PC-9 (cell line): ENCODE measurements around the gene EGFR. TPM values are rescaled to one million over a fixed set of nuclear protein-coding genes. Genes with fewer than 3 reads are reported as not detected.

ENCODE experiments used
- BruUV-seq: library from RNA; stranded (reverse); fragments of 400-500 nt; replicated peaks from 2 replicates; lab custom pipeline; 2021; lab: Mats Ljungman, UMichigan
- CTCF ChIA-PET: fragments of 300-600 bp; sonication (Branson Sonifier 250); formaldehyde crosslinking; loops from one replicate; lab custom pipeline; 2022; ENCODE audit warnings: antibody characterized with exemption; lab: Charles Lee
- POLR2A ChIA-PET: fragments of 300-600 bp; sonication (Branson Sonifier 250); formaldehyde crosslinking; loops from one replicate; lab custom pipeline; 2022; ENCODE audit warnings: antibody characterized with exemption; ENCODE audit not compliant: unreplicated experiment; lab: Charles Lee
- DNase-seq, 2 experiments: peaks; one replicate each; pipeline versions ENCODE4 v3.0.0 to v3.0.0-alpha.2; 2015 to 2022; ENCODE audit warnings: mixed read lengths in 1 of 2
- H2AFZ ChIP-seq: fragments of 200-600 bp; sonication (generic); 2 replicates; pipeline ENCODE4 v1.8.1; 2017; ENCODE audit warnings: antibody characterized with exemption
- H3F3A ChIP-seq: fragments of 200-600 bp; sonication (generic); 2 replicates; pipeline ENCODE4 v1.8.1; 2017; ENCODE audit warnings: antibody characterized with exemption, mild to moderate bottlenecking, low read depth; ENCODE audit not compliant: insufficient read depth
- H3K27ac ChIP-seq: fragments of 200-600 bp; sonication (generic); 2 replicates; pipeline ENCODE4 v1.6.1; 2016; ENCODE audit warnings: mixed run types
- H3K27me3 ChIP-seq: fragments of 200-600 bp; sonication (generic); 2 replicates; pipeline ENCODE4 v1.6.1; 2016; ENCODE audit warnings: low read depth, mixed run types; ENCODE audit not compliant: insufficient read depth
- H3K36me3 ChIP-seq: fragments of 200-600 bp; sonication (generic); 2 replicates; pipeline ENCODE4 v1.6.1; 2016; ENCODE audit warnings: low read depth, mixed run types
- H3K4me1 ChIP-seq: fragments of 200-600 bp; sonication (generic); replicated peaks from 2 replicates; pipeline ENCODE4 v1.6.1; 2016; ENCODE audit warnings: mixed run types; ENCODE audit not compliant: insufficient read depth
- H3K4me2 ChIP-seq: fragments of 200-600 bp; sonication (generic); 2 replicates; pipeline ENCODE4 v1.6.1; 2017; ENCODE audit warnings: mixed run types
- H3K4me3 ChIP-seq: fragments of 200-600 bp; sonication (generic); 2 replicates; pipeline ENCODE4 v1.6.1; 2016; ENCODE audit warnings: mixed run types
- H3K79me2 ChIP-seq: fragments of 200-600 bp; sonication (generic); 2 replicates; pipeline ENCODE4 v1.6.1; 2017; ENCODE audit warnings: low read depth, mixed run types
- H3K9me2 ChIP-seq: fragments of 200-600 bp; sonication (generic); 2 replicates; pipeline ENCODE4 v1.8.1; 2017; ENCODE audit warnings: mild to moderate bottlenecking; ENCODE audit not compliant: insufficient read depth
- H3K9me3 ChIP-seq: fragments of 200-600 bp; sonication (generic); 2 replicates; pipeline ENCODE4 v1.8.1; 2016; ENCODE audit warnings: low read depth; ENCODE audit not compliant: insufficient read depth
- H4K20me1 ChIP-seq: fragments of 200-600 bp; sonication (generic); 2 replicates; pipeline ENCODE4 v1.8.1; 2017; ENCODE audit not compliant: insufficient read depth
- EZH2 ChIP-seq: fragments of 200-600 bp; sonication (generic); IDR thresholded peaks from 2 replicates; pipeline ENCODE4 v1.8.0; 2017; ENCODE audit warnings: antibody characterized with exemption, low read depth
- intact Hi-C: fragments of 100-400 bp; cut with micrococcal nuclease; formaldehyde crosslinking; loops from one replicate; pipeline ENCODE4 v1.10.0; 2022; ENCODE audit not compliant: unreplicated experiment
- total RNA-seq: library from RNA; stranded (reverse); gene quantifications from 2 replicates; pipeline ENCODE4 v1.2.3, GENCODE V29; 2021
- TF ChIP-seq, protein P1 (sequence below): fragments of 200-600 bp; sonication (generic); conservative IDR thresholded peaks from 2 replicates; pipeline ENCODE4 v1.6.1; 2017; ENCODE audit warnings: mixed run types, antibody characterized with exemption, mild to moderate bottlenecking, moderate library complexity

Gene EGFR
- total RNA-seq, 1 experiment from 2014 or later, result 342 TPM

GRCh38 chr7:55181762-55182161 lies 162.9 kb downstream of the EGFR start:
- intact Hi-C loops, result no loop called here
- Histone ChIP-seq H3K9me2 (no peaks in the 10 kb centered on the region), H3F3A (peaks cover 65% of the 10 kb centered on the region), H3K36me3 (peaks cover 77% of the 10 kb centered on the region), H3K4me3 (no peak overlapping the region), H3K4me2 (no peak overlapping the region), H3K27me3 (no peaks in the 10 kb centered on the region), H3K27ac (no peak overlapping the region), H2AFZ (no peak overlapping the region), H3K9me3 (no peaks in the 10 kb centered on the region), H3K79me2 (peaks cover 3% of the 10 kb centered on the region; the same call in 1 of the 2 replicates), H4K20me1 (no peaks in the 10 kb centered on the region; the same call in 1 of the 2 replicates), H3K4me1 (peaks cover 25% of the 10 kb centered on the region)
- POLR2A ChIA-PET, result no interaction called here
- no peak for DNase-seq
- TF ChIP-seq, protein P1, sequence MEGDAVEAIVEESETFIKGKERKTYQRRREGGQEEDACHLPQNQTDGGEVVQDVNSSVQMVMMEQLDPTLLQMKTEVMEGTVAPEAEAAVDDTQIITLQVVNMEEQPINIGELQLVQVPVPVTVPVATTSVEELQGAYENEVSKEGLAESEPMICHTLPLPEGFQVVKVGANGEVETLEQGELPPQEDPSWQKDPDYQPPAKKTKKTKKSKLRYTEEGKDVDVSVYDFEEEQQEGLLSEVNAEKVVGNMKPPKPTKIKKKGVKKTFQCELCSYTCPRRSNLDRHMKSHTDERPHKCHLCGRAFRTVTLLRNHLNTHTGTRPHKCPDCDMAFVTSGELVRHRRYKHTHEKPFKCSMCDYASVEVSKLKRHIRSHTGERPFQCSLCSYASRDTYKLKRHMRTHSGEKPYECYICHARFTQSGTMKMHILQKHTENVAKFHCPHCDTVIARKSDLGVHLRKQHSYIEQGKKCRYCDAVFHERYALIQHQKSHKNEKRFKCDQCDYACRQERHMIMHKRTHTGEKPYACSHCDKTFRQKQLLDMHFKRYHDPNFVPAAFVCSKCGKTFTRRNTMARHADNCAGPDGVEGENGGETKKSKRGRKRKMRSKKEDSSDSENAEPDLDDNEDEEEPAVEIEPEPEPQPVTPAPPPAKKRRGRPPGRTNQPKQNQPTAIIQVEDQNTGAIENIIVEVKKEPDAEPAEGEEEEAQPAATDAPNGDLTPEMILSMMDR, result no peak
- TF ChIP-seq EZH2, result no peak
- CTCF ChIA-PET, result no interaction called here
- BruUV-seq, result no TSS peak

DNA sequence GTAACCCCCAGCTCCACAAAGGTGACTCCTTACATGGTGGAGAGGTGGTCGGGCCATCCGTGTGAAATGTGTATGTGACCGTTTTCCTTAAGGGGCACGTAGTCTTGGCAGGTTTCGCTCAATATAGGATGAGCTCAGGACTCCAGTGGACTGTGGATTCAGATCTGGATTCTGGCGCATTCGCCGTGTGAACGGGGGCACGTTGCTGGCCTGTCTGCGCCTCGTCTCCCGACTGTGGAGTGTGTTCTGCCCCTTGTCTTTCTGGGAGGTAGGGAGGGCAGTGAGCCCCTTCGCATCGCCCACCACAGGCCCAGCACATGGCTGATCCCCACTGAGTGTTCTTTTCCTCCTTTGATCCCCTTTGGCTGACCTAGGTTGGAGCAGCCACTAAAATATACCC lies 165.1 kb downstream of the EGFR start:
- H3K36me3 ChIP-seq, result peaks cover 77% of the 10 kb centered on the region
- H3K79me2 ChIP-seq, result peaks cover 15% of the 10 kb centered on the region
- no peak overlapping the region for H2AFZ ChIP-seq
- no peak overlapping the region for H3K4me2 ChIP-seq
- intact Hi-C loops, result no loop called here
- no peaks in the 10 kb centered on the region for H3K9me2 ChIP-seq
- no peaks in the 10 kb centered on the region for H3K27me3 ChIP-seq
- no peak overlapping the region for H3K27ac ChIP-seq
- no peaks in the 10 kb centered on the region for H4K20me1 ChIP-seq
- H3K4me3 ChIP-seq, result no peak overlapping the region
- BruUV-seq, result no TSS peak
- DNase-seq, result no peak
- CTCF ChIA-PET, result no interaction called here
- peaks cover 27% of the 10 kb centered on the region for H3K4me1 ChIP-seq
- no peaks in the 10 kb centered on the region for H3K9me3 ChIP-seq
- H3F3A ChIP-seq, result peaks cover 84% of the 10 kb centered on the region
- TF ChIP-seq EZH2, result no peak
- TF ChIP-seq, protein P1, result no peak
- POLR2A ChIA-PET, result interaction anchor here (0.5 to 0.6 kb wide), 2 partner anchors 51 to 928 kb away, joined by 4 to 22 read pairs; no protein-coding TSS in a partner anchor

GRCh38 chr7:55185321-55185802 lies 166.5 kb downstream of the EGFR start:
- CTCF ChIA-PET, result interaction anchor here (0.6 to 2.4 kb wide), 2 partner anchors 70 to 85 kb away, joined by 3 to 9 read pairs; no protein-coding TSS in a partner anchor
- Histone ChIP-seq H3K79me2 (peaks cover 15% of the 10 kb centered on the region), H3K4me3 (no peak overlapping the region), H3K4me2 (0 out of 2 replicates have a peak overlapping the region, but pooled peaks have one; percentile 32), H3K4me1 (peaks cover 27% of the 10 kb centered on the region), H3K9me2 (no peaks in the 10 kb centered on the region), H3K27me3 (no peaks in the 10 kb centered on the region), H3K36me3 (peaks cover 74% of the 10 kb centered on the region), H3F3A (peaks cover 73% of the 10 kb centered on the region), H2AFZ (no peak overlapping the region), H4K20me1 (no peaks in the 10 kb centered on the region), H3K9me3 (no peaks in the 10 kb centered on the region), H3K27ac (peak overlapping the region; percentile 51)
- TF ChIP-seq, protein P1, result no peak
- TF ChIP-seq EZH2, result no peak
- POLR2A ChIA-PET, result interaction anchor here (0.6 to 0.7 kb wide), 2 partner anchors 9 to 345 kb away, joined by 4 to 7 read pairs; no protein-coding TSS in a partner anchor
- no TSS peak for BruUV-seq
- intact Hi-C loops, result loop anchor here (5.0 kb wide), 1 partner anchor 413 kb away; no protein-coding TSS in a partner anchor
- peak; percentile 44 to 60 for DNase-seq
